Measurements from ENCODE around the gene NFATC1. TPM values are rescaled to one million over a fixed set of nuclear protein-coding genes. Genes with fewer than 3 reads are reported as not detected.

The NFATC1 gene
- total RNA-seq, 4 donors from 2014 or later, result 7.1 to 74.7 (median 28.4) TPM

DNA sequence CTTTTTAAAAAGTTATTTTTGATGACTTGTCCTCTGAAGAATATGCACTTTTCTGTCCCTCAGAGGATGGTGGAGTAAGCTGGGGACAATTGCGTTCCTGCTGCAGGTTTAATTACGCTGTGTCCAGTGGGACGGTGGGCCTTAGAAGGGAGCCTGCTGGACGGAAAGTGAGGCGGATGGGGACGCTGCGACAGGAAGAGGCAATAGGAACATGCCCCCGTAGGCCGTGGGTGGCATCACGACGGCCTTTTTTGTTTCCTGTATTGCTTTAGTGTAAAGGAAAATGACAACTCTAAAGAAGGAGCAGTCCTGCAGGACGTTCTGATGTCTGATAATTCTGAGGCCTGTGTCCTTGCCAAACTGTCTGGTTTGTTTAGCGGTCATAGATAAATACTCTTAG is 121.6 kb downstream of the NFATC1 start:
- no peak overlapping the region for H3K27ac ChIP-seq
- no peak overlapping the region for H3K4me3 ChIP-seq
- DNase-seq (no peak), ATAC-seq (no peak)
- H3K36me3 ChIP-seq, result no peaks in the 10 kb centered on the region
- no peaks in the 10 kb centered on the region for H3K9me3 ChIP-seq
- in situ Hi-C loops (cut with MboI; ENCODE audit: low sequenced_read_pairs in 4 of 4), result no loop called here
- no peaks in the 10 kb centered on the region for H3K27me3 ChIP-seq
- TF ChIP-seq POLR2A (IDR thresholded peaks at IDR 0.05) (no peak), CTCF (IDR thresholded peaks at IDR 0.05 in 4 of 5, conservative IDR thresholded peaks at IDR 0.05 in 1 of 5) (no peak)
- H3K4me1 ChIP-seq, result peaks cover 6 to 7% of the 10 kb centered on the region in 2 donors
- intact Hi-C loops (cut with DNase I; ENCODE audit: low total_unique reads), result no loop called here

- H3K9me3 ChIP-seq, result no peaks in the 10 kb centered on the region
- in situ Hi-C loops (cut with MboI; ENCODE audit: low sequenced_read_pairs in 4 of 4) (no loop called here), intact Hi-C loops (cut with DNase I; ENCODE audit: low total_unique reads) (no loop called here)
- no peak overlapping the region for H3K4me3 ChIP-seq
- H3K4me1 ChIP-seq, result peaks cover 6 to 7% of the 10 kb centered on the region in 2 donors
- TF ChIP-seq CTCF (IDR thresholded peaks at IDR 0.05 in 4 of 5, conservative IDR thresholded peaks at IDR 0.05 in 1 of 5), result no peak
- TF ChIP-seq POLR2A (IDR thresholded peaks at IDR 0.05), result no peak
- no peak overlapping the region for H3K27ac ChIP-seq
- no peak for DNase-seq
- no peaks in the 10 kb centered on the region for H3K27me3 ChIP-seq
- no peak for ATAC-seq
- no peaks in the 10 kb centered on the region for H3K36me3 ChIP-seq
Observed at GRCh38 chr18:79518028-79518682, 122.4 kb downstream of the NFATC1 start.

GRCh38 chr18:79518683-79519128 is 123.0 kb downstream of the NFATC1 start:
- H3K9me3 ChIP-seq, result no peaks in the 10 kb centered on the region
- H3K27me3 ChIP-seq, result no peaks in the 10 kb centered on the region
- in situ Hi-C loops (cut with MboI; ENCODE audit: low sequenced_read_pairs in 4 of 4), result no loop called here
- H3K4me1 ChIP-seq, result peaks cover 6 to 7% of the 10 kb centered on the region in 2 donors
- ATAC-seq (no peak), DNase-seq (no peak)
- no peak for TF ChIP-seq CTCF (IDR thresholded peaks at IDR 0.05 in 4 of 5, conservative IDR thresholded peaks at IDR 0.05 in 1 of 5)
- TF ChIP-seq POLR2A (IDR thresholded peaks at IDR 0.05), result no peak
- H3K4me3 ChIP-seq, result no peak overlapping the region
- H3K36me3 ChIP-seq, result no peaks in the 10 kb centered on the region
- no peak overlapping the region for H3K27ac ChIP-seq
- intact Hi-C loops (cut with DNase I; ENCODE audit: low total_unique reads), result no loop called here

DNA sequence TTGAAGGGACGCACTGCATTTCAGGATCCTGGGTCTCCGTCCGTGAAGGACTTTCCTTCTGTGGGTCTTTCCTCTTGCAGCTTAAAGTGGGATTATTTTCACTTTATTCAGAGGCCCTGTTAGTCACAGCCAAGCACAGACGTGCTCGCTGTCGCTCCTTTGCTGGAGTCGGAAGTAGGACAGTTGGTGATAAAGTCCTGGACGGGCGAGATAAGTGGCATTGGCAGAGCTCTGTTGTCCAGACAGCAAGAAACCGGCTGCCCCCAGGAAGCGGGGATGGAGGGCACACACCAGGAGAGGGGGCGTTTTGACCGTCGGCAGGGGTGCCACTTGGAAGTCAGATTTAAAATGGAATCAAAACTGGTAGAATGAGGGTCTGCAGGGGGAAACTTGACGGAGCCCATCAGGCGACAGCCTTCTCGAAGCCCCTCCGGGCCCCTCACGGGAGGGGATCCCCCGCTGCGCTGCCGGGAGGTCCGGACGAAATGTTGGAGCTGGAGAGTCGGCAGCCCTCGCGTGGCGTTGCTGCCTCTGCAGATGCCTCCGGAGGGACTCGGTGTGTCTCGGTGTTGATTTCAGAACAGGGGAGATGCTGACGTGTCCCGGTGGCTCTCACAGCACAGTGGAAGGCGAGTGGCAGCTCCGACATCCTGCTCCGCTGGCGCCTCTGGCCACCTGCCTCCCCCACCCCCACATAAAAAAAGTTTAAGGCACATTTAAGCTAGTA is 124.2 kb downstream of the NFATC1 start:
- Histone ChIP-seq H3K27me3 (no peaks in the 10 kb centered on the region), H3K36me3 (no peaks in the 10 kb centered on the region), H3K4me1 (peaks cover 6 to 7% of the 10 kb centered on the region in 2 donors), H3K27ac (no peak overlapping the region), H3K4me3 (no peak overlapping the region), H3K9me3 (no peaks in the 10 kb centered on the region)
- no peak for TF ChIP-seq CTCF (IDR thresholded peaks at IDR 0.05 in 4 of 5, conservative IDR thresholded peaks at IDR 0.05 in 1 of 5)
- no peak for TF ChIP-seq POLR2A (IDR thresholded peaks at IDR 0.05)
- in situ Hi-C loops (cut with MboI; ENCODE audit: low sequenced_read_pairs in 4 of 4) (no loop called here), intact Hi-C loops (cut with DNase I; ENCODE audit: low total_unique reads) (no loop called here)
- ATAC-seq, result no peak
- DNase-seq, result no peak
